ENCODE results near the gene MAEL. TPM values are rescaled to one million over a fixed set of nuclear protein-coding genes. Genes with fewer than 3 reads are reported as not detected.

Gene MAEL
- total RNA-seq, 3 donors from 2014 or later (not counting 1 experiment from before 2014, with no cell fraction given) = 0.19 TPM; not detected in 2

DNA sequence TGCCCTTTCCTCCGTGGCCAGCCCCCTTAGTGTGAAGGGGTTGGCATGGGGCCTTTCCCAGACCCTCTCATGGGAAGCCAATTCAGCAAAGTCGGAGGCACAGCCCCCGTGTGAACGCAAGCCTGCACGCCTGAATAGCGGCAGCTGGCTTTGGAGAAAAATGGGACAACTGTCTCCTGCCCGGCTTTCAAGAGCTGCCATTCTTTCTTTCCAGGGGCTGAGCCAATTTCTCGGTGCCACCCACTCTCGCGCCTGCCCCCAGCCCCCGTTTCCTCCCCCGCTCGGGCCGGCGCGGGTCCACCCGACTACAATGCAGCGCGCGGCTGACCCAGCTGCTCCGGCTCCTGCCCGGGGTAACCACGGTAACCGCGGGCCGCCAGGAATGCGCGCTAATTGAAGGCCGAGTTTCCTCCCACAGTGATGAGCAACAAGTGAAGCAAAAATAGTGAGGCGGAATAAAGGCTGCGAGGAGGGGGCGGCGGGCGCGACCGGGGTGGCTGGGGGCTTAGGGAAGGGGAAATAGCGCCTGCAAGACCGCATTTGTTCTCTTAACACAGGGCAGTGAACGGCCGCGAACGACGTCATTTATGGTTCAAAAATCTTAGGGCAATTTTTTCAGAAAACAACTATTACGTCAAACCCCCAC lies 41.6 kb upstream of the MAEL start:
- Mint-ChIP-seq H3K4me3 (peak overlapping the region; percentile 77), H3K27me3 (ENCODE audit: low read depth in 2 of 2) (peaks cover 14 to 23% of the 10 kb centered on the region in 2 donors), H3K4me1 (peaks cover 27 to 28% of the 10 kb centered on the region in 2 donors), H3K9me3 (no peaks in the 10 kb centered on the region), H3K27ac (peak overlapping the region in 1 of 2 donors; percentile 47), H3K36me3 (no peaks in the 10 kb centered on the region)
- intact Hi-C loops (cut with micrococcal nuclease) = no loop called here
- Histone ChIP-seq H3K4me3 (ENCODE audit: low read length) (no peak overlapping the region), H3K9me3 (ENCODE audit: control insufficient read depth, insufficient read depth, low read length) (no peaks in the 10 kb centered on the region), H3K4me1 (ENCODE audit: control insufficient read depth, insufficient read depth, low read length) (peaks cover 12% of the 10 kb centered on the region), H3K27ac (ENCODE audit: low read length) (no peak overlapping the region), H3K36me3 (ENCODE audit: control insufficient read depth, insufficient read depth, low read length) (no peaks in the 10 kb centered on the region), H3K27me3 (ENCODE audit: control insufficient read depth, insufficient read depth, low read length) (peaks cover 7% of the 10 kb centered on the region)
- 5% methylated on average over 44 of the region's 44 CpGs for WGBS (ENCODE audit: insufficient coverage)
- ATAC-seq = peak; percentile 57 to 87 (median 83)
- peak; percentile 5 to 43 for DNase-seq
- TF ChIP-seq, protein P1, sequence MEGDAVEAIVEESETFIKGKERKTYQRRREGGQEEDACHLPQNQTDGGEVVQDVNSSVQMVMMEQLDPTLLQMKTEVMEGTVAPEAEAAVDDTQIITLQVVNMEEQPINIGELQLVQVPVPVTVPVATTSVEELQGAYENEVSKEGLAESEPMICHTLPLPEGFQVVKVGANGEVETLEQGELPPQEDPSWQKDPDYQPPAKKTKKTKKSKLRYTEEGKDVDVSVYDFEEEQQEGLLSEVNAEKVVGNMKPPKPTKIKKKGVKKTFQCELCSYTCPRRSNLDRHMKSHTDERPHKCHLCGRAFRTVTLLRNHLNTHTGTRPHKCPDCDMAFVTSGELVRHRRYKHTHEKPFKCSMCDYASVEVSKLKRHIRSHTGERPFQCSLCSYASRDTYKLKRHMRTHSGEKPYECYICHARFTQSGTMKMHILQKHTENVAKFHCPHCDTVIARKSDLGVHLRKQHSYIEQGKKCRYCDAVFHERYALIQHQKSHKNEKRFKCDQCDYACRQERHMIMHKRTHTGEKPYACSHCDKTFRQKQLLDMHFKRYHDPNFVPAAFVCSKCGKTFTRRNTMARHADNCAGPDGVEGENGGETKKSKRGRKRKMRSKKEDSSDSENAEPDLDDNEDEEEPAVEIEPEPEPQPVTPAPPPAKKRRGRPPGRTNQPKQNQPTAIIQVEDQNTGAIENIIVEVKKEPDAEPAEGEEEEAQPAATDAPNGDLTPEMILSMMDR (IDR thresholded peaks at IDR 0.05) = no peak

DNA sequence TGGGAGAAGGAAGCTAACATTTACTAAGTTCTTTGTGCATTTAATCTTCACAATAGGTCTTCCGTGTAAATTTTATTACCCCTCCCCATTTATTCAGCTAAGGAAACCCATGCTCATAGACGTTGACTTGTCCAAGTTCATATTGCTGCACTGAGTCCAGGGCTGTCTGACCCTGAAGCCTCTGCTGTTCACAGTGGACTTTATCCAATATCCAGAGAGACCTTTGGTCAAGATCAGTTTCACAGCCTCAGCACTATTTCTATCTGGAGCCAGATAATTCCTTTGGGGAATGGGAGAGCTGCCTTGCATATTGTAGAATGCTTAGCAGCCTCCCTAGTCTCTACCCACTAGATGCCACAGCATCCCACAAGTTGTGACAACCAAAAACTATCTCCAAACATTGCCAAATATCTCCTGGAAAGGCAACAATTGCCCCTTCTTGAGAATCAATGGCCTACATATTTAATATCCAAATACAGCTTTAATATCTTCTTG lies 40.2 kb upstream of the MAEL start:
- ATAC-seq (no peak), DNase-seq (no peak)
- Histone ChIP-seq H3K27me3 (ENCODE audit: control insufficient read depth, insufficient read depth, low read length) (peaks cover 7% of the 10 kb centered on the region), H3K36me3 (ENCODE audit: control insufficient read depth, insufficient read depth, low read length) (no peaks in the 10 kb centered on the region), H3K4me1 (ENCODE audit: control insufficient read depth, insufficient read depth, low read length) (peaks cover 12% of the 10 kb centered on the region), H3K4me3 (ENCODE audit: low read length) (no peak overlapping the region), H3K27ac (ENCODE audit: low read length) (no peak overlapping the region), H3K9me3 (ENCODE audit: control insufficient read depth, insufficient read depth, low read length) (no peaks in the 10 kb centered on the region)
- 94% methylated on average over 2 of the region's 2 CpGs for WGBS (ENCODE audit: insufficient coverage)
- Mint-ChIP-seq H3K4me3 (no peak overlapping the region), H3K4me1 (peaks cover 27 to 28% of the 10 kb centered on the region in 2 donors), H3K27me3 (ENCODE audit: low read depth in 2 of 2) (peaks cover 12 to 23% of the 10 kb centered on the region in 2 donors), H3K27ac (no peak overlapping the region), H3K9me3 (no peaks in the 10 kb centered on the region), H3K36me3 (no peaks in the 10 kb centered on the region)
- TF ChIP-seq, protein P1 (IDR thresholded peaks at IDR 0.05) = no peak
- intact Hi-C loops (cut with micrococcal nuclease) = no loop called here

DNA sequence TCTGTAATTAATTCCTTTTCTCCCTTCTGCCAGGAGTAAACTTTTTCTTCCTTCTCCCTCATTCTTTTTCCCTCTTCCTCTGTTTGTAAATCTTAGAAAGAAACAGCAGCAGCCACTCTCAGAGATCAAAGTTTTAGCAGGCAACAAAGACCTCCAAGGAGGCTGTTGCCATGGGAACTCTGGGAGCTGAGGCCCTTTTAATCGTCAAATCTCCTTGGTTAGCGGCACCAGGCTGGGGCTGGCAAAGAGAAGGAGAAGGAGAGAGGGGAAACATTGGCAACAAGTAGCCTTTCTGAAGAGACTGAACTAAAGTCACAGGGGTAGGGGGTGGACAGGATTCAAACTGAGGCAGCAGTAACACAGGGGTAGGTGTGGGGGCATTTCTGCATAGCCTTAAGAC lies 38.9 kb upstream of the MAEL start:
- no peaks in the 10 kb centered on the region for H3K9me3 ChIP-seq (ENCODE audit: control insufficient read depth, insufficient read depth, low read length)
- Mint-ChIP-seq H3K36me3 (no peaks in the 10 kb centered on the region), H3K4me1 (peaks cover 18% of the 10 kb centered on the region in 2 donors), H3K27ac (no peak overlapping the region), H3K4me3 (no peak overlapping the region), H3K9me3 (no peaks in the 10 kb centered on the region), H3K27me3 (ENCODE audit: low read depth in 2 of 2) (peaks cover 12 to 23% of the 10 kb centered on the region in 2 donors)
- H3K27me3 ChIP-seq (ENCODE audit: control insufficient read depth, insufficient read depth, low read length) = peaks cover 7% of the 10 kb centered on the region
- no peak overlapping the region for H3K4me3 ChIP-seq (ENCODE audit: low read length)
- DNase-seq = no peak
- intact Hi-C loops (cut with micrococcal nuclease) = no loop called here
- peaks cover 12% of the 10 kb centered on the region for H3K4me1 ChIP-seq (ENCODE audit: control insufficient read depth, insufficient read depth, low read length)
- ATAC-seq = no peak
- H3K36me3 ChIP-seq (ENCODE audit: control insufficient read depth, insufficient read depth, low read length) = no peaks in the 10 kb centered on the region
- WGBS (ENCODE audit: insufficient coverage) = 91% methylated on average over 2 of the region's 2 CpGs
- TF ChIP-seq, protein P1 (IDR thresholded peaks at IDR 0.05) = no peak
- no peak overlapping the region for H3K27ac ChIP-seq (ENCODE audit: low read length)

Data from natural killer cell (primary cell).